ENCODE data around the gene HNRNPAB.

HNRNPAB gene

DNA sequence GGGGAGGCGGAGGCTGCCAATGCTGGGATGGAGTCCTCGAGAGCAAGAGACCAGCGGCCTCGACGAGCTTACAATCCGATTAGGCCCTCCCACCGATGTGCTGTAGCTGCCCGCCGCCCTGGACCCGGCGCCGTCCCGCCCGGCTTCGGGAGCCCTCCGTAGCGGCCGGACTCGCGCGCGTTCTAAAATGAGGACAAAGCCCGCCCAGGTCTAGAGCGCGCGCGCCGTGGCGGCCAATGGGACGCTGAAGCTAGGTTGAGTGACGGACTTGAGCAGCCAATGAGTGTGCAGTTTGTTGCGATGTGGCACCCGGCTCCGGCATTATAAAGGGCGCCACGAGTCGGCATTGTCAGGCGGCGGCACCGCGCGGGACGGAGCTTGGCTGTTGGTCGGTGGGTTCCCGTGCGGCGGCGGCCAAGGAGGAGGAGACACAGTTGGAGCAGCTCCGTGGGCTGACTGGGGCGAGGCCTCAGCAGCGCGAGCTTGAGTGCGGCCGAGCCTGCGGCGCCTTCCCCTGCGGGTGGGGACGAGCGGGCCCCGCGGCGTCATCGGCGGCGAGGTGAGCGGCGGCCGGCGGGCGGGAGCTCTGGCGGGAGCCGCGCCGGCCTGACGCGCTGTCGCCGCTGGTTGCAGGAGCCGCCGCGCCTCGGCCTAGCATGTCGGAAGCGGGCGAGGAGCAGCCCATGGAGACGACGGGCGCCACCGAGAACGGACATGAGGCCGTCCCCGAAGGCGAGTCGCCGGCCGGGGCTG lies at the start of gene HNRNPAB:
HNRNPAB (plus strand) TSS at position 352 of the 753 bp plus-strand sequence; CDS start at position 657, 305 bp downstream.
- in situ Hi-C loops (cut with HindIII; ENCODE audit: low sequenced_read_pairs), result no loop called here

- in situ Hi-C loops (cut with HindIII; ENCODE audit: low sequenced_read_pairs), result no loop called here
Measured at GRCh38 chr5:178155065-178155464, 49.3 kb upstream of the HNRNPAB start.

- in situ Hi-C loops (cut with HindIII; ENCODE audit: low sequenced_read_pairs), result no loop called here
Measured at GRCh38 chr5:178160176-178160575, 44.2 kb upstream of the HNRNPAB start.

DNA sequence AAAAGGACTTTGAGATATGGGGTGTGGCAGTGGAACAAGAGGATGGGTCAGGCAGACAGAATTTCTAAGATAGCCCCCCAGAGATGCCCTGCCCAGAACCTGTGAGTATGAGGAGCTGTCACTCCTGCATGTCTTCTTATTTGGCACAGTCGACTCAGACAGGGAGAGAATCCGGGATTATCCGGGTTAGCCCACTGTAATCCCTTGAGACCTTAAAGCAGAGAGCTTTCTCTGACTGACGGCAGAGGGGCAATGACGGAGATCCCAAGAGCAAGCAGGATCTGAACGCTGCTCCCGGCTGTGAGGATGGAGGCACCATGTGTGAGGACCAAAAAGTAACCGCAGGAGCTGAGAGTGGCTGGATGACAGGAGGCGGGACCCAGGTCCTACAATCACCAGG lies 41.9 kb upstream of the HNRNPAB start:
- in situ Hi-C loops (cut with HindIII; ENCODE audit: low sequenced_read_pairs), result no loop called here

DNA sequence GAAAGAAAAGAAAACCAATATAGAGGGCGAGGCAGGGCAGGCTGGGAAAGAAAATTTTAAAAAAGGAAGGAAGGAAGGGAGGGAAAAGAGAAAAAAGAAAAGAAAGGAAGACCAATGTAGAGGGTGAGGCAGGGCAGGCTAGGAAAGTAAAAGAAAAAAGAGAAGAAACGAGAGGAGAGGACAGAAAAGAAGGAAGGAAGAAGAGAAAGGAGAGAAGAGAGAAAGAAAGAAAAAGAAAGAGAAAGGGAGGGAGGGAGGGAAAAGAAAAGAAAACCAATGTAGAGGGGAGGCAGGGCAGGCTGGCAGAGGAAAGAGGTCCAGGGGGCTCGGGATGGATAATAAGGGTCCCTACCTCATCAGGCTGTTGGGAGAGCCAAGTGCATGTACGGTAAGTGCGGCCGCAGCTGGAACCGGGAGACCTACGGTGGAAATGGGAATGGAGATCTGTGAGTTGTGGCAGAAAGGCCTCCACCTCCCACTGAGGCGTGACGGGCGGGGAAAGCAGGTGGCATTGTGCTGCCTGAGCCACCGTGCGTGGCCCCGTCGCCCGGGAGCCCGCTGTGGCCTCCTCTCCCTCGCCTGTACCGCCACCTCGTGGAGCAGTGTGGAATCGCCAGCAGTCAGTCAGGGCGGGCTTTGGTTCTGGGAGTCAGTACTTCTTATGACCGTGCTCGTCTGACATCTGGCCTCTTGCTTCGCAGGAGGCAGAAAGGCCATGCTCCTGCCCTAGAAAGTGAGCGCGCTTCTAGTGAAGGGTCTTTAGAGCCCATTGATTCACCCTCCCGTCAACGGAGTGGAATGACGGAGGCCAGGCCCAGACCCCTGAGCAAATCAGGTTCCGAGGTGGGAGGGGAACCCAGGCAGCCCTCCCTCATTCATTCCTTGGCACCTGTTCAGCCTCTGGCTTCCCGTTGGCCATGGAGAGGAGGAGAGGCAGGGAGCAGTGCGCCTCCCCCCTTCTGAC lies 40.3 kb upstream of the HNRNPAB start:
- in situ Hi-C loops (cut with HindIII; ENCODE audit: low sequenced_read_pairs), result no loop called here

DNA sequence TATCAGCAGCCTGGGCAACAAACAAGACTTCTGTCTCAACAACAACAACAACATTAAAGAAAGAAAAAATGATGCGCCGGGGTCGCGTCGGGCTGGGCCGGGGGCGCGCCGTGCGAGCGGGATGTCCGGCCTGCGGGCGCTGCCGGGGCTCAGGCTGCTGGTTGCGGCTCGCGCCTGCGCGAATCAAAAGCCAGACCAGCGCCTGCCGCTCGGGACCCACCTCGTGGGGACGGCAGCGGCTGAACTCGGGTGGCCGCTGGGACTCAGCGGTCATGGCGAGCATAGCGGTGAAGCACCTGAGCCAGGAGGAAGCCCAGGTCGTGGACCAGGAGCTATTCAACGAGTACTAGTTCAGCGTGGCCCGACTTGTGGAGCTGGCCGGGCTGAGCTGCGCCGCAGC lies 38.8 kb upstream of the HNRNPAB start:
- in situ Hi-C loops (cut with HindIII; ENCODE audit: low sequenced_read_pairs), result no loop called here

DNA sequence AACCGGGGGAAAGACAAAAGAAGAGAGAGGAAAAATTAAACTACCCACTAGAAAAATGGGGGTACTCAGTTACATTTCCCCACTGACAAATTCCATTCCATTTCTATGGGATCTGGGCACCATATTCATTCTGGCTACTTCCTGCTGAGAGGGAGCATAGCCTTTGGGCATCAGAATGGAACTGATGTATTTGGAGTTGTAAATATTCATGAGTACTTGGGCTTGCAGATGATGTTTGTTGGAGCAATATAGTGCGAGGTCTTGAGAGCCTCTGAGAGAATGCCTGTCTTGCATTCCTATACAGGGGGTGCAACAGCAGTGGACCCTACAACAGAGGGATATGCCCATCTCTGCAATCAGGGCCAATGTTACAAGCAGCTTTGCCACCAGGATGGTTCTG lies 33.9 kb upstream of the HNRNPAB start:
- in situ Hi-C loops (cut with HindIII; ENCODE audit: low sequenced_read_pairs), result no loop called here

- in situ Hi-C loops (cut with HindIII; ENCODE audit: low sequenced_read_pairs), result no loop called here
Measured at GRCh38 chr5:178174456-178174855, 29.9 kb upstream of the HNRNPAB start.

- in situ Hi-C loops (cut with HindIII; ENCODE audit: low sequenced_read_pairs), result no loop called here
Measured at GRCh38 chr5:178176791-178177190, 27.5 kb upstream of the HNRNPAB start.

- in situ Hi-C loops (cut with HindIII; ENCODE audit: low sequenced_read_pairs), result no loop called here
Measured at GRCh38 chr5:178177569-178177968, 26.8 kb upstream of the HNRNPAB start.

GRCh38 chr5:178180141-178180863 lies 24.0 kb upstream of the HNRNPAB start:
- in situ Hi-C loops (cut with HindIII; ENCODE audit: low sequenced_read_pairs), result no loop called here

- in situ Hi-C loops (cut with HindIII; ENCODE audit: low sequenced_read_pairs), result no loop called here
Measured at GRCh38 chr5:178182158-178182876, 22.0 kb upstream of the HNRNPAB start.

DNA sequence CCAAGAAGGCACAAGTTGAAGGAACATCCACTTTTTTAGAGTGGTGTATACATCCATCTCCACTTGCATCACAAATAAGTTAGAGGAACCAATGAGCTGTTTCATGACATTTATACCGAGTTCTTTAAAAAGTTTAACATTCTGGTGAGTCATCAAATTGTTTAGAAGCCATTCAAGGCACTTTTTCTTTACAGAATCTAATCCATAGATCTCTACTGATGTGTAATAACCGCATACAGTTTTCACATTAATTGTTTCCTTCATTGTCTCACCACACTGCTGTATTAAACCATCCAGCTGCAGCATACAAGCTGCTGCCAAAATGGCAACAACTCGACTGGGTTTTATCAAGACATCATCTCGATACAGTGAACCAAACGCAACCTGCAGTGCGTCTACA lies 17.9 kb upstream of the HNRNPAB start:
- in situ Hi-C loops (cut with HindIII; ENCODE audit: low sequenced_read_pairs), result no loop called here

GRCh38 chr5:178187014-178187413 lies 17.3 kb upstream of the HNRNPAB start, which contains the start of gene GMCL2:
Gene GMCL2 (minus strand): TSS chr5:178187371. CDS start chr5:178187299, 72 bp downstream.
- in situ Hi-C loops (cut with HindIII; ENCODE audit: low sequenced_read_pairs), result no loop called here

DNA sequence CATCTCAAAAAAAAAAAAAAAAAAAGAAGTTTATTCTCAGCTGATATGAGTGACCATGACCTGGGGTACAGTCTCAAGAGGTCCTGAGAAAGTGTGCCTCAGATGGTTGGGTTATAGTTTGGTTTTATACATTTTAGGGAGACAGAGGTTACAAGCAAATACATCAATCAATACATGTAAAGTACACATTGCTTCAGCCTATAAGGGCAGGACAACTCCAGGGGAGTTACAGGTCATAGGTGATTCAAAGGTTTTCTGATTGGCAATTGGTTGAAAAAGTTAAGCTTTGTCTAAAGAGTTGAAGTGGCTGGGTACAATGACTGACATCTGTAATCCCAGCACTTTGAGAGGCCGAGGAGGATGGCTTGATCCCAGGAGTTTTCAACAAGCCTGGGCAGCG lies 14.9 kb upstream of the HNRNPAB start:
- in situ Hi-C loops (cut with HindIII; ENCODE audit: low sequenced_read_pairs), result no loop called here

- in situ Hi-C loops (cut with HindIII; ENCODE audit: low sequenced_read_pairs), result no loop called here
Measured at GRCh38 chr5:178191661-178192060, 12.7 kb upstream of the HNRNPAB start.

DNA sequence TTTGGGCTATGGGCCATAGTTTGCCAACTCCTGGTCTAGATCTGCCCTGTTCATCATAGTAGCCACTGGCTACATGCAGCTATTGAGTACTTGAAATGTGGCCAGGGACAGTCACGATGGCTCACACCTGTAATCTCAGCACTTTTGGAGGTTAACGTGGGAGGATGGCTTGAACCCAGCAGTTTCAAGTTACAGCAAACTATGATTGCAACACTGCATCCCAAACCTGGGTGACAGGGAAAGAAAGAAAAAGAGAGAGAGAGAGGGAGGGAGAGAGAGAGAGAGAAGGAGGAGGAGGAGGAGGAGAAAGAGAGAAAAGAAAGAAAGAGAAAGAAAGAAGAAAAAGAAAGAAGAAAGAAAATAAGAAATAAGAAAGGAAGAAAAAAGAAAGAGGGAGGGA lies 12.1 kb upstream of the HNRNPAB start:
- in situ Hi-C loops (cut with HindIII; ENCODE audit: low sequenced_read_pairs), result no loop called here

GRCh38 chr5:178192787-178193186 lies 11.5 kb upstream of the HNRNPAB start:
- in situ Hi-C loops (cut with HindIII; ENCODE audit: low sequenced_read_pairs), result no loop called here

GRCh38 chr5:178193251-178193809 lies 11.0 kb upstream of the HNRNPAB start:
- in situ Hi-C loops (cut with HindIII; ENCODE audit: low sequenced_read_pairs), result no loop called here

DNA sequence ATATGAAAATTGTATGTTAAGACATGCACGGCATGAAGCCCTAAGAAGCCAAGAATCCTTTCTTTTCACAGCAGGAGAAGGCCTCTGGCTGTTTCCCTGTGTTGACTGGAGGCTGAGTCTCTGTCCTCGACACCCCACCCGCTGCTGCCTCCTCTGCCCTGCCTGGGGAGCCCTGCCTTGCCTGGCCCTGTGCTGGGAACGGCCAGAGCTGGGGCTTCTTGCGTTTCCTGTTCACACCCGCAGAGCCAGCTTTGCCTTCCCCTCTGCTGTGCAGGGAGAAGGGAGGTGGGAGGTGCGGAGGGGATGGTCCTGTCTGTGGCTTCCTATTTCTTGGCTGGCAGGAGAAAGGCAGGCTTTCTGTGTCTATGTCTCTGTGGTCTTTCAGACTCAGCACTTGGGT lies 10.3 kb upstream of the HNRNPAB start:
- in situ Hi-C loops (cut with HindIII; ENCODE audit: low sequenced_read_pairs), result no loop called here

Measured in DLD1 (cell line).